Measurements from ENCODE around the gene SLC9A7.
A peak's percentile ranks its signal among the peaks of the same experiment; 100 is the strongest.

SLC9A7 gene

DNA sequence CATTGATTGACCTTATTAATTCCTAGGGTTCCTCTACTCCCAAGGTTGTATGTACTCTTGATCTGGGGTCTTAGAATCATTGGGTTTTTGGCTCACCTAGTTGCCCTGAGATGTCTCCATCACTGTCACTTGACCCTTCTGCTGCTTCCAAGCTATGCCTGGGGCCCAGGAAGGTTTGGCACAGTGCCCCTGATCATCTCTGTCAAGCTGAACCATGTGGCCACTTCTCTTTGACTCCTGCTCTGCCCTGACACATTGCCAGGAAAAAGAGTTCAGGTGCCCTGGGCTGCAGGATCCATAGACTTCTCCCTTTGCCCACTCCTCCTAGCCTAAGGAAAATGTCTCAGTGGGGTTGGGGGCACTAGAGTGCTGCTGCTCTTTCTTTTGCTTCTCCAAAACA lies 189.3 kb downstream of the SLC9A7 start:
- FAIRE-seq: no peak

DNA sequence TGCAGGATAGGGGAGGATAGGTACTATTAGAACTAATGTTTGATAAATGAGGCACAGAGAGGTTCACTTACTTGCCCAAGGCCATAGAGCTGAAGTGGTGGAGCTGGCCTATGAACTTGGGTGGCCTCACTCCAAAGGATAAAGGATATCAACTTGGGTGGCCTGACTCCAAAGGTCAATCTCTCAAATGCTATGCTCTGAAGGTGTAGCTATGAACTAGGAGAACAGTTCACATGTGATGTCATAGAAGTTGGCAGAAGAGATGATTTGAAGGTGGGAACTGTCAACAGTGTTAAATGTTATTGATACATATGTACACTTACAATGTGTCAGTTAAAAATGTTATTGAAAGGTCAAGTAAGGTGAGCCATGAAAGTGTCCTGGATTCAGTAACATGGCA lies 191.5 kb downstream of the SLC9A7 start:
- no peak for FAIRE-seq

DNA sequence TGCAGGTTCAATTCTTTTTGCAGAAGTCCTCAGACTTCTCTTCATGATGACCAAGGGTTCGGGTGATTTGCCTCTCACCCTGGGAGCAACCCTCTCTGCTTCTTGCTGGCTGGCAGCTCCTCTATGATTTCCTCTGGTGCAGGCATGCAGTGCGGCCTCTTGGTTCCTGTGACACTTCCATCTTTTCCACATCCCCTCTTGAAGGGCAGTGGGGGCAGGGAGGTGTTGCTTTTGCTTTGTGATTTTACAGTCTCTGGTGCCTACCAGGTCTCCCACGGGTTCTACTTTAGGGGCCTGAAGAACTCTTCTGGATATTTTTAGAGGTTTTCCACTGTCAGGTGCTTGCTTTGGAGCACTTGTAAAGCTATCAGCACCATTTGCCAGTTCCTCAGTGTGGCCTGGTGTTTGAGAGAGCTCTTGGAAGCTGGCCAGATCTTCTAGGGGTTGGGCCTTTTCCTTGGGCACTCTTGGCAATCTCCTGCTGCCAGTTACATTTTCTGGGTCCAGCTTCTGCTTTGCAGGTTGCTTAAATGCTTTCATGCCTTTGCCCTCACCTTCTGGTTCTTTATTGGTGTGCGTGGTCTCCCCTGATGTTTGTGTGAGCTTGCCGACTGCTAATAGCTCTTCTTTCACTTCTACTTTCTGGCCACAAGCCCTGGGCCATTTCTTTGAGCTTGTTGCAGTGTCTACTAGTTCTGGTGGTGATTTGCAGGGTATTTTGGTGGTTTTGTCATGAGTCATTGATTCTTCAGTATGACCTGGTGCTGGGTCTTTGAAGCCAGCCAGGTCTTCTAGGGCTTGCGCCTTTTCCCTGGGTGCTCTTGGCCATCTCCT lies 196.9 kb downstream of the SLC9A7 start:
- no peak for FAIRE-seq

DNA sequence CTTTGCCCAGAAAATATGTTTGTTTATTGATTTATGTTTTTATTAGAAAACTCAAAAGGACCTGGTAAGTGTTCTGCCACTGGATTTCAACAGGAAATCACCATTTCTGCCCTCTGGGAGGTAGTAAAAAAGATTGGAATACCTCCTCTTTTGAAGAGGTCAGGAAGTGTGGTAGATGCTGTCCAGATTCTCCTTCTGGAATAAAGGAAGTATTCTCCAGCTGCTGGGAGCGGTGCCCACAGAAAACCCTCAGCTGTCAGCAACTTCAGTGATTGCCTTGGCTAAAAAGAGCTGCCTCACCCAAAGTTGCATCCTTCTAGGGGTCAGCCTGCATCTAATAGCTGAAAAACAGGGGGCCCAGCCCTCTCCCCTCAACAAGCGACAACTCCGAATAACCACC lies 199.9 kb downstream of the SLC9A7 start:
- no peak for FAIRE-seq

DNA sequence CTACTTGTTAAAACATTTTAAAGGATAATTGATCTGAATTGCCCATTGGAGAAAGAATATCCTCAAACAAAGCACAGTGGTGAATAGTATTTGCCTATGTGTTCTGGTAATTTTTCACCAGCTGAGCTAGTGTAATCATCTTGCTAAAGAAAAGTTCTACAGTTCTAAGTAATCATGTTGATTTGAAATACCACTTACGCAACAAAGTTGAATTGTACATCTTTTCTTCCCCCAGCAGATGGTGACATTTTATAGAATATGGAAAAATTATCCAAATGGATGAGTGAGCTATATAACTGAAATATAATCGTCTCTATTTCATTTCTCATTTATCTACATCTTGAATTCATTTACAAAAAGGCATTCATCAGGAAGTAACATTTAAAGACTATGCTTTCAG lies 204.0 kb downstream of the SLC9A7 start:
- FAIRE-seq: peak; percentile 94

DNA sequence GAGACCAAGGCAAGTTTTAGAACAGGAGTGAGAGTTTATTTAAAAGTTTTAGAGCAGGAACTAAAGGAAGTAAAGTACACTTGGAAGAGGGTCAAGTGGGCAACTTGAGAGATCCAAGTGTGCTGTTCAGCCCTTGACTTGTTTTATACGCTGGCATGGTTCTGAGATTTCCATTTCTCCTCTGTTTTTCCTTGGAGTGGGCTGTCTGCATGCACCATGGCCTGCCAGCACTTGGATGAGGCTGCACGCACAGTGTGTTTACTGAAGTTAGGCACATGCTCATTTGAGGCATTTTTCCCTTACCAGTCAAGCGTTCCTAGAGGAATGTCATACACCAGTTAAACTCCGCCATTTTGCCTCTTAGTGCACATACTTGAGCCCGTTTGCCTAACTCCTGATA lies 205.0 kb downstream of the SLC9A7 start:
- no peak for FAIRE-seq

DNA sequence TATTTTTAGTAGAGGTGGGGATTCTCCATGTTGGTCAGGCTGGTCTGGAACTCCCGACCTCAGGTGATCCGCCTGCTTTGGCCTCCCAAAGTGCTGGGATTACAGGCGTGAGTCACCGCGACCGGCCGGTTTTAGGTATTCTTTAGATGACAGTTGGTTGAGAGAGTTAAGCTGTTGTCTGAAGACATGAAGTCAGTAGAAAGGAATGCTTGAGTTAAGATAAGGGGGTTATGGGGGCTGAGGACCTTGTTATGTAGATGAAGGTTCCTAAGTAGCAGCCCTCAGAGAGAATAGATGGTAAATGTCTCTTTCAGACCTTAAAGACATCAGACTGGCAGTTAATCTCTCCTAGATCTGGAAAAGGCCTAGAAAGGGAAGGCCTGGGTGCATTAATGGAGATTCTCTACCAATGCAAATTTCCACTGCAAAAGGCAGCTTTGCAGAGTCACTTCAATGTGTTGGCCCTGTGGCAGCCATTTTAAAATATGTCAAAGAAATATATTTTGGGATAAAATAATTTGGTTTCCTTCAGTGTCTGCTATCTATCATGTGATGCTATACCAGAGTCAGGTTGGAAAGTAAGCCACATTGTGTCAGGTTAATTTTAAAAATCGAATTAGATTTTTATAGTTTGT lies 207.3 kb downstream of the SLC9A7 start:
- FAIRE-seq: no peak

DNA sequence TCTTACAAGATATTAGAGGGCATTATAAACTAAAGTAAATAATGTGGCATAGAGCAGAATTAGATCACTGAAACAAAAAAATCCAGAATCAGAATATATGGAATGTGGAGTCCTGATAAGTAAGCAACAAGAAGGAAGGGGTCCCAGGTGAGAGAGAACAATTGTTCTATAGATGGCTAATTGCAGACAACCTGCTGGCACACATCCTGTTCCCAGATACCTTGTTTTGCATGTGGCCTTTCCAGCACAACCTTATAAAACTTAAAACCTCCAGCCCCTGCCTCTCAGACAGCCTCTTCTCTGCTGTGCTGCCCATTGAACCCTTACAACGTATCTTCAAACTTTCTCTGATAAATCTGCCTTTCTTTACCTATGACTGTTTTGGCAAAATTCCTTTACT lies 209.0 kb downstream of the SLC9A7 start:
- FAIRE-seq: no peak

Data from A204.1 (cell line).